GM21360 (cell line): ENCODE measurements around the gene TCF23.
"Not testable (repeated sequence)": the region's sequence is repeated elsewhere in the genome, so short reads cannot be mapped to it uniquely, and the experiment has no call there.

ENCODE experiments used
- ATAC-seq: cut with Tn5 transposase; IDR thresholded peaks from one replicate; pipeline ENCODE4 v1.9.1; 2021; ENCODE audit warnings: mild to moderate bottlenecking, moderate library complexity; ENCODE audit not compliant: unreplicated experiment

Gene TCF23

GRCh38 chr2:27148801-27149439 lies at the start of gene TCF23:
Gene TCF23 (plus strand): TSS chr2:27149004. CDS start chr2:27149134, 130 bp downstream.
- no peak for ATAC-seq

GRCh38 chr2:27099334-27099955 lies 49.4 kb upstream of the TCF23 start:
- ATAC-seq = no peak

GRCh38 chr2:27100036-27100435 lies 48.8 kb upstream of the TCF23 start:
- no peak for ATAC-seq

DNA sequence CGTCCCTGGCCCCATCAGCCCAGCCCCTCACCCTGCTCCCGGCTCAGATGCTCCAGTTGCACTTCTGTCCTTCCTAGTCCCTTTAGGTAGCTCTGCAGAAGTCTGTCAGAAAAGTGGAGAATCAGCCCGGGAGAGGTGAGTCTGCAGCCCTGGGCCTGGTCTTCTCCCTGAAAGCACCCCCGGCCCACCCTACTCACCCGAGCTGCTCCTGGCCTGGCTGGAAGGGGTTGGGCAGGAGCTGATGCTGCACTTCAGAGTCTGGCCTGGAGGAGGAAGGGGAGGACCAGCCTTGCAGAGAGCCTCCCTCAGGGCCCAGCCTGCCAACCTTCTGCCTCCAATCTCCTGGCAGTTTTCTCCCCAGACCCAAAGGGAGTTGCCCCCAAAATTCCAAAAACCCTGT lies 46.5 kb upstream of the TCF23 start:
- ATAC-seq = no peak

- no peak for ATAC-seq
Measured at GRCh38 chr2:27105981-27106380, 42.8 kb upstream of the TCF23 start.

DNA sequence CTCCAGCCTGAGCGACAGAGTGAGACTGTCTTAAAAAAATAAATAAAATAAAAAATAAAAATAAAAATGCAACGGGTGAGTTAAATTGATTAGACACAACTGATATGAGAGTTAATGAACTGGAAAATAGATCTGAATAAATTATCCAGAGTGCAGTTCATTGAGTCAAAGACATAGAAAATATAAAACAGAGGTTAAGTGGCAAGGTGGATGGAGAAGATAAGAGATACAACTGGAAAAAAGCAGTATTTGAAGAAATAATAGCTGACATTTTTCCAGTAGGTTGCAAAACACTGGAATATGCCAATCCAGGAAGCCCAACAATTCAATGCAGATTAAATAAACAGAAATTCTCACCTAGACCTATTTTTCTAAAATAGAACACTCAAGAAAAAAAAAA lies 40.6 kb upstream of the TCF23 start:
- no peak for ATAC-seq

- ATAC-seq = no peak
Measured at GRCh38 chr2:27109083-27109482, 39.7 kb upstream of the TCF23 start.

DNA sequence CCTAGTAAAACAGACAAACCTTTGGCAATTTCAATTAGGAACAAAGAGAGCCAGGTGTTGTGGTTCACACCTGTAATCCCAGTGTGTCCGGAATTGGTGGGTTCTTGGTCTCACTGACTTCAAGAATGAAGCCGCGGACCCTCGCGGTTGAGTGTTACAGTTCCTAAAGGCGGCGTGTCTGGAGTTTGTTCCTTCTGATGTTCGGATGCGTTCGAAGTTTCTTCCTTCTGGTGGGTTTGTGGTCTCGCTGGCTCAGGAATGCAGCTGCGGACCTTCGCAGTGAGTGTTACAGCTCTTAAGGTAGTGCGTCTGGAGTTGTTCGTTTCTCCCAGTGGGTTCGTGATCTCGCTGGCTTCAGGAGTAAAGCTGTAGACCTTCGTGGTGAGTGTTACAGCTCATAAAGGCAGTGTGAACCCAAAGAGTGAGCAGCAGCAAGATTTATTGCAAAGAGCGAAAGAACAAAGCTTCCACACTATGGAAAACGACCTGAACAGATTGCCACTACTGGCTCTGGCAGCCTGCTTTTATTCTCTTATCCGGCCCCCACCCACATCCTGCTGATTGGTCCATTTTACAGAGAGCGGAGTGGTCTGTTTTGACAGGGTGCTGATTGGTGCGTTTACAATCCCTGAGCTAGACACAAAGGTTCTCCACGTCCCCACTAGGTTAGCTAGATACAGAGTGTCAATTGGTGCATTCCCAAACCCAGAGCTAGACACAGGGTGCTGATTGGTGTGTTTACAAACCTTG lies 38.0 kb upstream of the TCF23 start:
- ATAC-seq = not testable (repeated sequence)

DNA sequence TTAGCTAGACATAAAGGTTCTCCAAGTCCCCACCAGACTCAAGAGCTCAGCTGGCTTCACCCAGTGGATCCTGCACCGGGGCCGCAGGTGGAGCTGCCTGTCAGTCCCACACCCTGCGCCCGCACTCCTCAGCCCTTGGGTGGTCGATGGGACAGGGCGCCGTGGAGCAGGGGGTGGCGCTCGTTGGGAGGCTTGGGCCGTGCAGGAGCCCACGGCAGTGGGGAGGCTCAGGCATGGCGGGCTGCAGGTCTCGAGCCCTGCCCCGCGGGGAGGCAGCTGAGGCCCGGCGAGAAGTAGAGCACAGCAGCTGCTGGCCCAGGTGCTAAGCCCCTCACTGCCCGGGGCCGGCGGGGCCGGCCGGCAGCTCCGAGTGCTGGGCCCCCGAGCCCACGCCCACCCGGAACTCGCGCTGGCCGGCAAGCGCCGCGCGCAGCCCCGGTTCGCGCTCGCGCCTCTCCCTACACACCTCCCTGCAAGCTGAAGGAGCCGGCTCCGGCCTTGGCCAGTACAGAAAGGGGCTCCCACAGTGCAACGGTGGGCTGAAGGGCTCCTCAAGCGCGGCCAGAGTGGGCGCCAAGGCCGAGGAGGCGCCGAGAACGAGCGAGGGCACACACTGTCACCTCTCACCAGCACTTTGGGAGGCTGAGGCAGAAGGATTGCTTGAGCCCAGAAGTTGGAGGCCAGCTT lies 37.3 kb upstream of the TCF23 start:
- not testable (repeated sequence) for ATAC-seq

DNA sequence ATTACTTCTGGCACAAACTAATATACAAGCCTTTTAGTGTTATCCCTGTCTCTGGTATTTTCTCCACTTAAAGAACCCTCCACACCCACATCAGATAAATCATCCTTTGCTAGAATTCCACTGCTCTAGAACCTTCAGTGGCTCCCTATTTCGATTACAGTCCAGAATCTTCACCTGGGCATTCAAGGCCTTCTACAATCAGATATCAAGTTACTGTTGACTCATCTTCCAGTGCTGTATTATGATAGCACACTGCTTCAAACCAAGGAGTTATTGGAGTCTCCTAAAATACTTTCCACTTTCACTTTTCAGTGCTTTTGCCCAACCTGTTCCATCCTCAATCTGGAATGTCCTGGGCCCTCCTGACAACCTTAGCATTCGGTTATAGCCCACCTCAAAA lies 33.3 kb upstream of the TCF23 start:
- ATAC-seq = no peak

DNA sequence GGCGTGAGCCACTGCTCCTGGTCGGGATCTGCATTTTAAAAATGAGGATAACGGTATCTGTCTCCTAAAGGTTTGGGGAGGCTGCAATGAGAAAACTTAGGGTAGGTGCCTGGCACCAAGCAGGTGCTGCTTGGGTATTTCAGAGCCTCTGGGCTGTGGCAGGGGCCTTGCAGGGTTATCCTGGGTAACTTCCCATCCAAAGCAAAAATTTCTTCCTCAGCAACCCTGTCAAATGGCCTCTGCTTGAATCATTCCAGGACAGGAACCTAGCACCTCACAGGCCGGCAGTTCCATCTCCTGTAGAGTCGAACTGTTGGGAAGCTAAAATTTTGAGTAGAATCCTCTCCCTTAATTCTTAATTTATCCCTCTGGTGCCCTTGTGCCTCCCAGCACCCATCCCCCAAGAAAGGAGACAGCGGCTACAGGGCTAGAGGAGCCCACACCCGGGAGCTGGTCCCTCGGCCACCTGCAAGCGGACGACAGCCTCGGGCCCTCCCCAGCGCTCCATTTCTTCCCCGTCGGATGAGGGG lies 30.7 kb upstream of the TCF23 start:
- no peak for ATAC-seq

- ATAC-seq = no peak
Measured at GRCh38 chr2:27118525-27119329, 30.1 kb upstream of the TCF23 start, which contains the start of gene CGREF1. Gene CGREF1 (minus strand): TSS chr2:27119128. CDS start chr2:27104366, 14,762 bp downstream.

GRCh38 chr2:27119330-27119670 lies 29.5 kb upstream of the TCF23 start:
- not testable (repeated sequence) for ATAC-seq

- no peak for ATAC-seq
Measured at GRCh38 chr2:27121906-27122305, 26.9 kb upstream of the TCF23 start.

DNA sequence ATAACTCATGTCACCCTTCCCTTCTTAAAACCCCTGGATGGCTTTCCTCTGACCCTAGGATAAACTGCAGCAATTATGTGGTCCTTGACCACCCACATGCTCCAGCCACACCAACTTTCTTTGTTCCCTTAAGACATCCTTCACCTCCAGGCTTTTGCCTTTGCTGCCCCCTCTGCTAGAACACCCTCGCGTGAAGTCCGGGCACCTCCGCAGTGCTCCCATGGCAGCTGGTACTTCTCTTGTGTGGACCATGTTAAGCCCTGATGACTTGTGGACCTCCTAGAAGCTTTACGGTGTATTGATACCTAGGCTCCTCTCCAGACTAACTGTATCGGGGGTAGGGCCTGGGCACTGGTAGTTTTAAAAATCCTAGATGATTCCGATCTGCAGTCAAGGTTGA lies 26.0 kb upstream of the TCF23 start:
- ATAC-seq = no peak

DNA sequence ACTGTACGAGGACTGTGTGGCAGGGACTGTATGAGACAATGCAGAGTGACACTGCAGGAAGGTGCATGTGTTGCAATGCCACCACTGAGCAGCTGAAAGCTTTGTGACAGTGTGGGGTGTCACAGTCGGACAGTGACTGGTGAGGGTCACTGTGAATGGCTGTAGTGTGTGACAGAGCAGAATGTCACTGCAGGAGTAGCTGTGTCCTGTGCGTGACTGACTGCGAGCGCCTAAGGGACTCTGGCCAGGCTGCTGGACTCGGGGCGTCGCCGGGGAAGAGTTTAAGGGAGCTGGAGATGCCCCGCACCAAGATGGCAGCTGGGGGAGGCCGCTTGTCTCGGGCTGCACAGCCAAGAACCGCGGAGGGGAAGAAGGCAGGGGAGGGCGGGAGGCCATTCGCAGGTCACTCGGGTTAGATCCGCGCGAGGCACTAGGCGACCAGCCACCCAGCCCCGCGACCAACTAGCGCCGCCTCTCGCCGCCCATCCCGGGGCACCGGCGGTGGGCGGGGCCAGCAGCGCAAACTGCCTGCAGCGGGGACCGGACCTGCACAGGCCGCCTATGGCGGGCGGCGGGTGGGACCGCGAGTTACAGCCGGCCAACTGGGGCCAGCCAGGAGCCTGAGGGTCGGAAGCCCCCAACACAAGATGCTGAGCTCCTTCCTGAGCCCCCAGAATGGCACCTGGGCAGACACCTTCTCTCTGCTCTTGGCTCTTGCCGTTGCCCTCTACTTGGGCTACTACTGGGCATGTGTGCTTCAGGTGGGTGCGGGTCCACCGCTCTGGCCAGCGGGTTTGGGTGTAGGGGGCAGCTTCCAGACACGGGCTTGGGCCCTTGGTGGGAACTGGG lies 25.3 kb upstream of the TCF23 start, which contains the start of gene ABHD1:
TSS of gene ABHD1 (plus strand) at position 514 of the 849 bp plus-strand sequence. CDS start at position 648, 134 bp downstream.
- ATAC-seq = no peak

- ATAC-seq = no peak
Measured at GRCh38 chr2:27125104-27125503, 23.7 kb upstream of the TCF23 start.

- no peak for ATAC-seq
Measured at GRCh38 chr2:27126252-27126710, 22.5 kb upstream of the TCF23 start.
